Stomach (tissue), 4 donors: Measurements from ENCODE around the gene SCN5A.

ENCODE experiments used
- CTCF ChIP-seq, 7 experiments: fragments of 450-650 bp in 4 of 7; fragments of 200-600 bp in 3 of 7; sonication (generic) in 3 of 7; IDR thresholded peaks; one replicate each; pipeline ENCODE4 v1.5.1; 2016 to 2019; ENCODE audit warnings: antibody characterized with exemption in 7 of 7, control low read depth in 2 of 7, mild to moderate bottlenecking in 1 of 7
- EP300 ChIP-seq: sonication (generic); formaldehyde crosslinking; IDR thresholded peaks from one replicate; pipeline ENCODE4 v1.6.1; 2017; ENCODE audit warnings: antibody characterized with exemption
- POLR2AphosphoS5 ChIP-seq, 3 donors: sonication (generic); formaldehyde crosslinking; IDR thresholded peaks; one replicate each; pipeline ENCODE4 v1.6.1; 2016; ENCODE audit warnings: antibody characterized with exemption in 3 of 3

- no peak for TF ChIP-seq CTCF (IDR thresholded peaks at IDR 0.05)
- TF ChIP-seq POLR2AphosphoS5 (IDR thresholded peaks at IDR 0.05), result no peak
- no peak for TF ChIP-seq EP300
Observed at GRCh38 chr3:38553071-38553470, 96.4 kb downstream of the SCN5A start.
